Type B pancreatic cell (in vitro differentiated cells): ENCODE measurements around the gene DGKZ. TPM values are rescaled to one million over a fixed set of nuclear protein-coding genes. Genes with fewer than 3 reads are reported as not detected.
"Not testable (repeated sequence)": the region's sequence is repeated elsewhere in the genome, so short reads cannot be mapped to it uniquely, and the experiment has no call there.

ENCODE experiments used
- DNase-seq: peaks from one replicate; pipeline ENCODE4 v3.0.0; 2021; ENCODE audit warnings: mixed read lengths; ENCODE audit not compliant: unreplicated experiment; ENCODE audit errors: extremely low spot score
- H3K27ac Mint-ChIP-seq: 2 replicates; pipeline ENCODE4 v1.8.0; 2021; ENCODE audit warnings: mild to moderate bottlenecking, mixed read lengths
- H3K27me3 Mint-ChIP-seq: 2 replicates; pipeline ENCODE4 v1.8.0; 2021; ENCODE audit warnings: mixed read lengths
- H3K36me3 Mint-ChIP-seq: 2 replicates; pipeline ENCODE4 v1.8.0; 2021; ENCODE audit warnings: mixed read lengths
- H3K4me1 Mint-ChIP-seq: one replicate; pipeline ENCODE4 v1.8.0; 2021; ENCODE audit warnings: mixed read lengths; ENCODE audit not compliant: unreplicated experiment
- H3K4me3 Mint-ChIP-seq: 2 replicates; pipeline ENCODE4 v1.8.0; 2021; ENCODE audit warnings: mild to moderate bottlenecking, mixed read lengths
- H3K9me3 Mint-ChIP-seq: 2 replicates; pipeline ENCODE4 v1.8.0; 2021; ENCODE audit warnings: mixed read lengths
- total RNA-seq: library from RNA; stranded (reverse); gene quantifications from 2 replicates; pipeline ENCODE4 v1.2.1, GENCODE V29; 2021; ENCODE audit warnings: low replicate concordance
- TF ChIP-seq, protein P1 (sequence below): fragments of 200-600 bp; sonication (generic); conservative IDR thresholded peaks from 2 replicates; pipeline ENCODE4 v1.5.0; 2021; ENCODE audit warnings: antibody characterized with exemption, mild to moderate bottlenecking

The DGKZ gene
- total RNA-seq, 1 donor from 2014 or later: 50.0 TPM

GRCh38 chr11:46378811-46379481 lies 31.7 kb downstream of the DGKZ start:
- Mint-ChIP-seq H3K4me1 (peaks cover 3% of the 10 kb centered on the region), H3K36me3 (peaks cover 5% of the 10 kb centered on the region), H3K27me3 (no peaks in the 10 kb centered on the region), H3K27ac (peak overlapping the region; percentile 75), H3K9me3 (no peaks in the 10 kb centered on the region), H3K4me3 (peak overlapping the region; percentile 84)
- TF ChIP-seq, protein P1, sequence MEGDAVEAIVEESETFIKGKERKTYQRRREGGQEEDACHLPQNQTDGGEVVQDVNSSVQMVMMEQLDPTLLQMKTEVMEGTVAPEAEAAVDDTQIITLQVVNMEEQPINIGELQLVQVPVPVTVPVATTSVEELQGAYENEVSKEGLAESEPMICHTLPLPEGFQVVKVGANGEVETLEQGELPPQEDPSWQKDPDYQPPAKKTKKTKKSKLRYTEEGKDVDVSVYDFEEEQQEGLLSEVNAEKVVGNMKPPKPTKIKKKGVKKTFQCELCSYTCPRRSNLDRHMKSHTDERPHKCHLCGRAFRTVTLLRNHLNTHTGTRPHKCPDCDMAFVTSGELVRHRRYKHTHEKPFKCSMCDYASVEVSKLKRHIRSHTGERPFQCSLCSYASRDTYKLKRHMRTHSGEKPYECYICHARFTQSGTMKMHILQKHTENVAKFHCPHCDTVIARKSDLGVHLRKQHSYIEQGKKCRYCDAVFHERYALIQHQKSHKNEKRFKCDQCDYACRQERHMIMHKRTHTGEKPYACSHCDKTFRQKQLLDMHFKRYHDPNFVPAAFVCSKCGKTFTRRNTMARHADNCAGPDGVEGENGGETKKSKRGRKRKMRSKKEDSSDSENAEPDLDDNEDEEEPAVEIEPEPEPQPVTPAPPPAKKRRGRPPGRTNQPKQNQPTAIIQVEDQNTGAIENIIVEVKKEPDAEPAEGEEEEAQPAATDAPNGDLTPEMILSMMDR: no peak
- no peak for DNase-seq

DNA sequence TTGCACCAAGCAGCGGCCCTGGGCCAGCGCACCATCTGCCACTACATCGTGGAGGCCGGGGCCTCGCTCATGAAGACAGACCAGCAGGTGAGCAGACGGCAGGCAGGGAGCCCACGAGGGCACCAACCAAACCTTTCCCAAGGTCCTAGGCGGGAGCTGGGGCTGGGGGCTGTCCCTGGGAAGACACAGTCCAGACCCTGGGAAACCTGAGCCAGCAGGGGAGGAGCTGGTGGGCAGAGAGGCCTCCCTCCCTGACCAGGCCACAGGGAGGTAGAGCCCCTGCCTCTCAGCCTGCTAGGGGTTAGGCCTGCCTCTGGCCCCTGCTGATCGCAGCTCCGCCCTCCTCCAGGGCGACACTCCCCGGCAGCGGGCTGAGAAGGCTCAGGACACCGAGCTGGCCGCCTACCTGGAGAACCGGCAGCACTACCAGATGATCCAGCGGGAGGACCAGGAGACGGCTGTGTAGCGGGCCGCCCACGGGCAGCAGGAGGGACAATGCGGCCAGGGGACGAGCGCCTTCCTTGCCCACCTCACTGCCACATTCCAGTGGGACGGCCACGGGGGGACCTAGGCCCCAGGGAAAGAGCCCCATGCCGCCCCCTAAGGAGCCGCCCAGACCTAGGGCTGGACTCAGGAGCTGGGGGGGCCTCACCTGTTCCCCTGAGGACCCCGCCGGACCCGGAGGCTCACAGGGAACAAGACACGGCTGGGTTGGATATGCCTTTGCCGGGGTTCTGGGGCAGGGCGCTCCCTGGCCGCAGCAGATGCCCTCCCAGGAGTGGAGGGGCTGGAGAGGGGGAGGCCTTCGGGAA lies 32.4 kb downstream of the DGKZ start:
- peak overlapping the region; percentile 84 for H3K4me3 Mint-ChIP-seq
- H3K27me3 Mint-ChIP-seq, DNase-seq: not testable (repeated sequence)

GRCh38 chr11:46380340-46381047 lies 33.2 kb downstream of the DGKZ start:
- Mint-ChIP-seq H3K27ac (peak overlapping the region; percentile 88), H3K4me1 (peaks cover 3% of the 10 kb centered on the region), H3K36me3 (peaks cover 5% of the 10 kb centered on the region), H3K9me3 (no peaks in the 10 kb centered on the region), H3K27me3 (no peaks in the 10 kb centered on the region), H3K4me3 (peak overlapping the region; percentile 85)
- TF ChIP-seq, protein P1: no peak
- DNase-seq: peak; percentile 86

More for the DNA sequence above, 32.4 kb downstream of the DGKZ start:
- peak overlapping the region; percentile 75 for H3K27ac Mint-ChIP-seq
- H3K4me1 Mint-ChIP-seq, H3K36me3 Mint-ChIP-seq, H3K9me3 Mint-ChIP-seq: not testable (repeated sequence)

- Mint-ChIP-seq H3K27me3 (peaks cover 6% of the 10 kb centered on the region), H3K4me3 (peak within 1 kb of the TSS; percentile 91), H3K27ac (peak within 1 kb of the TSS; percentile 88), H3K36me3 (peaks cover 5% of the 10 kb centered on the region), H3K4me1 (peaks cover 3% of the 10 kb centered on the region), H3K9me3 (no peaks in the 10 kb centered on the region)
- DNase-seq: no peak
- TF ChIP-seq, protein P1: no peak
These were observed 34.0 kb downstream of the DGKZ start, which contains the start of gene MDK for GRCh38 chr11:46381048-46381818. Gene MDK, plus strand, starts transcription at chr11:46381669. Its CDS starts 389 bp downstream, at chr11:46382058.

DNA sequence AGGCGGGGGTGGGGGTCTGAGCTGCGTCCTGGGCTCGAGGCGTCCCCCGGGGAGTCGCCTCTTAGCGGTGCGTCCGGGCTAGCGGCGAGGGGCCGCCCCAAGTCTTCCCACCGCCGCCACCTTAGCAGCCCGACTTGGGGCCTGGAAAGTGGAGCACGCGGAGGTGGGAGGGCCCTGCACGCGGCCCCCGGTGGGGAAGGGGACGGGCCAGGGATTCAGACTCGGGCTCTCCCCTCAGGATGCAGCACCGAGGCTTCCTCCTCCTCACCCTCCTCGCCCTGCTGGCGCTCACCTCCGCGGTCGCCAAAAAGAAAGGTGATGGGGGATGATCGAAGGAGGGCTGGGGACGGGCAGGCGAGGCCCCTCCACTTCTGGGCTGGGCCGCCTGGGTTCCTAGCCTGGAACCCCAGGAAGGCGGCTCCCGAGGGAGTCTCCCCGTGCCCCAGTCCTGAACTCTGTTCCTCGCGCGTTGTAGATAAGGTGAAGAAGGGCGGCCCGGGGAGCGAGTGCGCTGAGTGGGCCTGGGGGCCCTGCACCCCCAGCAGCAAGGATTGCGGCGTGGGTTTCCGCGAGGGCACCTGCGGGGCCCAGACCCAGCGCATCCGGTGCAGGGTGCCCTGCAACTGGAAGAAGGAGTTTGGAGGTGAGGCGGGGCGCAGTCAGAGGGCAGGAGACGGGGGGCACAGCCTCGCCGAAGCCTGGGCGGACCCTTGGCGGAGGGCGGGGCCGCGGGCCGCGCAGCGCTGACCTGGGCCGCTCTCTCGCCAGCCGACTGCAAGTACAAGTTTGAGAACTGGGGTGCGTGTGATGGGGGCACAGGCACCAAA lies 34.8 kb downstream of the DGKZ start:
- Mint-ChIP-seq H3K9me3 (no peaks in the 10 kb centered on the region), H3K27ac (peak overlapping the region; percentile 67)

More for the DNA sequence above, 34.8 kb downstream of the DGKZ start:
- Mint-ChIP-seq H3K4me1 (peaks cover 7% of the 10 kb centered on the region), H3K36me3 (peaks cover 8% of the 10 kb centered on the region), H3K27me3 (peaks cover 13% of the 10 kb centered on the region), H3K4me3 (peak overlapping the region; percentile 91)
- no peak for DNase-seq
- TF ChIP-seq, protein P1: no peak
